GM19463 (cell line): ENCODE results near the gene WSCD1.

Experiments
- ATAC-seq: cut with Tn5 transposase; IDR thresholded peaks from one replicate; pipeline ENCODE4 v1.9.1; 2021; ENCODE audit warnings: mild to moderate bottlenecking, moderate library complexity; ENCODE audit not compliant: unreplicated experiment

WSCD1 gene

GRCh38 chr17:6104956-6105648 lies 34.9 kb downstream of the WSCD1 start:
- ATAC-seq = no peak

- ATAC-seq = no peak
Observed at GRCh38 chr17:6105649-6106007, 35.4 kb downstream of the WSCD1 start.

GRCh38 chr17:6106212-6106611 lies 36.0 kb downstream of the WSCD1 start:
- ATAC-seq = no peak

- no peak for ATAC-seq
Observed at GRCh38 chr17:6107791-6108190, 37.6 kb downstream of the WSCD1 start.

GRCh38 chr17:6108382-6108781 lies 38.2 kb downstream of the WSCD1 start:
- ATAC-seq = no peak

GRCh38 chr17:6108987-6109386 lies 38.8 kb downstream of the WSCD1 start:
- ATAC-seq = no peak

- ATAC-seq = no peak
Observed at GRCh38 chr17:6109536-6109935, 39.4 kb downstream of the WSCD1 start.

GRCh38 chr17:6110088-6110487 lies 39.9 kb downstream of the WSCD1 start:
- ATAC-seq = no peak

GRCh38 chr17:6110592-6110991 lies 40.4 kb downstream of the WSCD1 start:
- ATAC-seq = no peak

GRCh38 chr17:6120351-6120750 lies 50.2 kb downstream of the WSCD1 start:
- ATAC-seq = no peak

GRCh38 chr17:6124856-6125255 lies 54.7 kb downstream of the WSCD1 start:
- no peak for ATAC-seq

GRCh38 chr17:6126768-6127167 lies 56.6 kb downstream of the WSCD1 start:
- no peak for ATAC-seq

GRCh38 chr17:6134721-6135120 lies 64.5 kb downstream of the WSCD1 start:
- ATAC-seq = no peak

- ATAC-seq = no peak
Observed at GRCh38 chr17:6135236-6135635, 65.1 kb downstream of the WSCD1 start.

- ATAC-seq = no peak
Observed at GRCh38 chr17:6135996-6136395, 65.8 kb downstream of the WSCD1 start.

- no peak for ATAC-seq
Observed at GRCh38 chr17:6137716-6138502, 67.7 kb downstream of the WSCD1 start.

GRCh38 chr17:6138761-6139446 lies 68.7 kb downstream of the WSCD1 start:
- no peak for ATAC-seq

- ATAC-seq = no peak
Observed at GRCh38 chr17:6139447-6139832, 69.3 kb downstream of the WSCD1 start.

GRCh38 chr17:6140188-6140587 lies 70.0 kb downstream of the WSCD1 start:
- ATAC-seq = no peak

GRCh38 chr17:6140728-6141330 lies 70.7 kb downstream of the WSCD1 start:
- no peak for ATAC-seq

- ATAC-seq = no peak
Observed at GRCh38 chr17:6142701-6143100, 72.5 kb downstream of the WSCD1 start.

- ATAC-seq = no peak
Observed at GRCh38 chr17:6145946-6146345, 75.8 kb downstream of the WSCD1 start.
